Dermis microvascular lymphatic vessel endothelial cell (primary cell): ENCODE data around the gene C13orf42. TPM values are rescaled to one million over a fixed set of nuclear protein-coding genes. Genes with fewer than 3 reads are reported as not detected.
A peak's percentile ranks its signal among the peaks of the same experiment; 100 is the strongest.

Experiments used
- DNase-seq, 2 donors: peaks; one replicate each; pipeline versions ENCODE4 v3.0.0 to v3.0.0-alpha.2; 2010; ENCODE audit warnings: low read depth in 2 of 2
- total RNA-seq: library from RNA; depleted of rRNA; stranded (reverse); fragments of >200 nt; gene quantifications from 2 replicates; pipeline ENCODE4 v1.2.1, GENCODE V29; 2014

Gene C13orf42
- total RNA-seq = not detected in 2 replicates

DNA sequence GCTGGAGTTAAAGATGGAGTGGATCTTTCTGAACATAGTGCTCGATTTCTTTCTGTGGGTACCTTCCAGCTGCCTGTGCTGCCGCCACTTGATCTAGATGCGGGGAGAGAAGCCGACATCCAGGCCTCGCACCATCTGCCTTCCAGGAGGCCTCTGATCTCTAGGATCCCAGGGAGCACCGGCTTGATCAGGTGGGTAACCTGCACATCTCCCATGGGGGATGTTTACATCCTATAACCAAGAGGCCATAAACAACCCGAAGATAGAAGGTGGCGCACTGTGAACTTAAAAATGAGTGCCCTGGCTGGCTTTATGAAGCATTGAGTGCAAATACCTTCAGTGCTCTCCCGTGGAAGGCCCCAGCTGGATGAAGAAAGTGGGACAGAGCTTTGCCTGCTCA, at the start of gene C13orf42:
Gene C13orf42 (minus strand): TSS at position 101 of the 400 bp plus-strand sequence. CDS start 65 bp downstream, at position 36.
- DNase-seq = no peak

- no peak for DNase-seq
These were observed 47.9 kb upstream of the C13orf42 start for GRCh38 chr13:51158880-51159518.

DNA sequence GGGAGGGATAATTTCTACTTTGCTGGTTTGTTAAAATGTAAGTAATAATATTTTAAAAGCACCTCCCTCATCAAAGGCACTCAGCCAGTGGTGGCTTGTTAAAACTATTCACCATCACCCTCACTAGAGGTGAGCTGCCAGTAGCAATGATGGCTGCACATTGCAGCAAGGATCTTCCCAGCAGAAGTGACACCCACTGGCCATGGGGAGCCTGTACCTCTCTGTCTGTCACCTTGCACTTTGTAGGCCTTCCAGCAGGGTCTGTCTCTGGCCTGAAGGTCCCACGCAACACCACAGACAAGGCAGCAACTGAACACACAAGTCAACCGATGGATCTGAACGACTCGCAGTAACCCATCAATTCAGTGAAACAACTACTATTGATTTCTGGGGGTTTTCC, 47.3 kb upstream of the C13orf42 start:
- no peak for DNase-seq

GRCh38 chr13:51156648-51157047, 45.6 kb upstream of the C13orf42 start:
- DNase-seq = no peak

GRCh38 chr13:51155776-51156515, 44.9 kb upstream of the C13orf42 start:
- no peak for DNase-seq

- no peak for DNase-seq
These were observed 44.1 kb upstream of the C13orf42 start for GRCh38 chr13:51155161-51155560.

DNA sequence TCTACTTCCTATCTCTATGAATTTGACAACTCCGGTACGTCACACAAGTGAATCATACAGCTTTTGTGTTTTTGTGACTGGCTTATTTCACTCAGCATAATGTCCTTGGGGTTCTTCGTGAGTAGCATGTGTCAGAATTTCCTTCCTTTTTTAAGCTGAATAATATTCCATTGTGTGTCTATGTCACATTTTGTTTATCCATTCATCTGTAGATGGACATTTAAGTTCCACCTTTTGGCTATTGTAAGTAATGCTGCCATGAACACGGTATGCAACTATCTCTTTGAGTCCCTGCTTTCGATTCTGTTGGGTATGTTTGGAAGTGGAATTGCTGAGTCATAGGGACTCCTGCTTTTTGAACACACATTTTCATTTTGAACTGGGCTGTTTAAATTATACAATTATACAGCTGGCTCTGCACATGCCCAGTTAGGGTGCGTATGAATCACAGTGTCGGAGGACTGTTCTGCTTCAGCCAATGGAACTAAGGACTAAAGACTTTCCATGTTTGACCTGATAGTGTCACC, 43.0 kb upstream of the C13orf42 start:
- DNase-seq = peak; percentile 79 to 88

- DNase-seq = no peak
These were observed 42.5 kb upstream of the C13orf42 start for GRCh38 chr13:51153527-51153926.

GRCh38 chr13:51152701-51153100, 41.6 kb upstream of the C13orf42 start:
- no peak for DNase-seq

GRCh38 chr13:51151463-51151862, 40.4 kb upstream of the C13orf42 start:
- DNase-seq = no peak

- DNase-seq = peak; percentile 51 to 58
These were observed 38.0 kb upstream of the C13orf42 start for GRCh38 chr13:51148952-51149573.

DNA sequence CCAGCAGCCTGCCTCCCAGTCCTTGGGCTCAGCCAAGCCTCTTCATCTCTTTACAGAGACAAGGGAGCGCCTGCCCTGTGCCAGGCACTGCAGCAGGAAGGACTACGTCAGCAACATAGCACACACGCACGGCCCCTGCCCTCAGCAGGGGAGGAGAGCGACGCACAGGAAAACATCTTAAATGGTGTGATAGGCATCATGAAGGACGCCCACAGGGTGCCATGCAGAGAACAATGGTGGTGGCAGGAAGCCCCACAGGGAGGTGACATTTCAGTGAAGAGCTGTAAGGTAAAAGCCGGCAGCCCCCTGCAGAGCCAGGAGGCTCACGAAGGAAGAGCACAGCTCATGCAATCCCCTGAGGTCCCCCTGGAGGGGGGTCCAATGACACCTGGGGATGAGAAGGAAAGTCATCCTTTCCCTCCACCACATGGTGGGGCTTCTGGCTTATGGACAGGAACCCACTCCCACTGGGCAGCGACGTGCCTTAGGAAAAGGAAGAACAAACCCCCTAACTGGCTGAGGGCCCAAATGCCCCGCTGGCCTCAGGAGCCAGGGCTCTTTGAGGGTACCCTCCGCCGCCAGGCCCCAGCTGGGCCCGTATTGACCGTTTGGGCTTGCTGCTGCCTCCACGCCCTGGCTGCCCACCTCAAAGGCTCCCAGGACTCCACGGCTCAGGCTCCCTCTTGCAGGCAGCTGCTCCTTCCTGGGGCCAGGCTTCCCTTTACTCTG, 37.3 kb upstream of the C13orf42 start:
- DNase-seq = peak in 1 of 2 donors; percentile 31

DNA sequence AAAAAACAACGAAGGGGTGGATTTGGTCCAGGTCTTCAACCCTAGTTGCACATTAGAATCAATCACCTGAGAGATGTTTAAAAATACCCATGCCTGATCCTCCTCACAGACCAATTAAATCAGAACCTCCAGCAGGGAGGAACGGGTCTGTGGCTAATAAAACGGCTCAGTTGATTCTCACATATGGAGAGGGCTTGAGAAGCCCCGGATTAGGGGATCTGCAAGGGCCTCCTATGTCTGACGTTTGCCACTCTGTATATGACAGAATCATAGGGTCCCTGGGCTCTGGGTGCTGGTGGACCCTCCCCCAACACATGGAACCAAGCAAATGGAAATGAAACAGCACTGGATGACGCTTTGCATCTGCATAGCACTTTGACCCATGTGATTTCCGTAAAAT, 36.7 kb upstream of the C13orf42 start:
- no peak for DNase-seq

GRCh38 chr13:51146667-51147066, 35.6 kb upstream of the C13orf42 start:
- no peak for DNase-seq

GRCh38 chr13:51137250-51137649, 26.2 kb upstream of the C13orf42 start:
- no peak for DNase-seq

GRCh38 chr13:51136276-51136980, 25.4 kb upstream of the C13orf42 start:
- DNase-seq = no peak

DNA sequence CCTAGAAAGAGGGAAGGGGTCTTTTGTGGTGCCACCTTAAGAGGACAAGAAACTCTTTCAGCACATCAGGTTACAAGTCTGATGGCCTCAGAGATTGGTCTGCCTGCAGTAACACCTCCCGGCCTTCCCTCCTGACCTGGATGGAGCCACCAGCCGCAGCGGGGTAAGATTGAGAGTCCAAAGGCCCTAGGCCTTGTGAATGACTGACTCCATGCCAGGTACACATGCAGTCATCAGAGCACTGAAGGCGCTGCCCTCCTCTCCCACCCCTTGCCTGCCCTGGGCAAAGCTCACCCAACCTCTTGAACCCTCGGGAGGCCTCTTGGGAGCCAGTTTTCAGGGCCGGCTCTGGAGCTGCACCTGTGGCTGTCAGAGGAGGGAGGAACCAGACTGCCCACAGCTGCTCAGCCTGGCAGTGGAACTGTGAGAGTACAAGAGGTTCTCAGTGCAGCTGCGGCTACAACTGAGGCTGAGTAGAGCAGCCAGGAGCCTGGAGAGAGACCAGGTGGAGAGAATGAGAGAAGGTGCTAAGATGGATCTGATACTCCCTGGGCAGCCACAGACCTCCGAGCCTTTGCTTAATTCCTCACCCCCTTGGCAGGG, 23.8 kb upstream of the C13orf42 start:
- no peak for DNase-seq

DNA sequence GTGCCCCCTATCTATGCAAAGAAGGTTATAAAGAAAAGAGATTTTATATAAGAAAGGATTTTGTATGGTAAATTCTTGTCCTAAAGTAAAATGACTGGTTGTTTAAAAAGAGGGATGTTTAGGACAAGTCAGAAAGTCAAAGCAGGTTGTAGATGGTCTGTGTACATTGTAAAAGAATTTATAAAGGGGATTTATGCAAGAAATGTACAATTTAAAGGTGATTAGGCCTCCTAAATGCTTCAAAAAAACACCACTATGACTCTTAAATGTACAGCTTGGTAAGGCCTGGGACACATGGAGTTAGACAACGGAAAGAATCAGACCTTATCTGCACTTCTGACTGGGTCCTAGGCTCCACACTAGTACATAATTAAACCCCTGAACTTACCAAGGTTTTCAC, 19.3 kb upstream of the C13orf42 start:
- no peak for DNase-seq

- peak; percentile 43 to 66 for DNase-seq
These were observed 14.6 kb upstream of the C13orf42 start for GRCh38 chr13:51125495-51126226.
